ENCODE results near the gene PLBD1.

PLBD1 gene

DNA sequence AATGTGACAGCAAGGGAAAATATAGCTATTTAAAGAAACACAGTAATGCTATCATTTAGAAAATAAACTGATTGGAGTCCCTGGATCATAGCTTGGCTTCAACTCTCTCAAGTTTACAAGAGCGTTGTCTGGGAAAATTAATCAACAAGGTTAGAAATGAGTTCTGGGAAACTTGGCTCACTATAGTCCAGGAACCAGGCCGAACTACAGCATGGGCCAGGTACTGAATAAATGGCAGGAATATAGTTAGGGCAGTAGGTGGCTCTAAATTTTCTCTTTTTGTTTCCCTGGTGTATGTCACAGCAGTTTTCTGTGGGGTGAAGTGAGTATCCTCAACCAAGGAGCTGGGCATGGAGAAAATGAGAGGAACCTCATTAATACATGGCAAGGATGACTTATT is 72.4 kb downstream of the PLBD1 start:
- DNase-seq = no peak

DNA sequence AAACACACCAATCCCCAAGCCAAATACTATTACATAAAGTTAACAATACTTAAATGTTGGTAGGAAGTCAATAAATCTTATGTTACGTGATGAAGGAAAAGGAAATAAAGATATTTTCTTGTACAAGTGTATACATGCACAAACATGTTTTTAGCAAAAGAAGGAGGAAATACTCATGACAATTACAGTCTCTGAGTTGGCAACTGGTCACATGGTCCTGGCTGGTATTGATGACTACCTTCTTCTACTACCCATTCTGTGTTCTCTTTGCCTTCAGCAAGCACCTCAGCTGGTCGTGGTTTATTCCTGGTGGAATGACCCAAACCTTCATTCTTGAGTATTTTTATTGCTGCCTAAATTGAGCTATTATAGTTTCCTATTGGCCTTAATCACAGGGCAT is 84.8 kb downstream of the PLBD1 start:
- no peak for DNase-seq

DNA sequence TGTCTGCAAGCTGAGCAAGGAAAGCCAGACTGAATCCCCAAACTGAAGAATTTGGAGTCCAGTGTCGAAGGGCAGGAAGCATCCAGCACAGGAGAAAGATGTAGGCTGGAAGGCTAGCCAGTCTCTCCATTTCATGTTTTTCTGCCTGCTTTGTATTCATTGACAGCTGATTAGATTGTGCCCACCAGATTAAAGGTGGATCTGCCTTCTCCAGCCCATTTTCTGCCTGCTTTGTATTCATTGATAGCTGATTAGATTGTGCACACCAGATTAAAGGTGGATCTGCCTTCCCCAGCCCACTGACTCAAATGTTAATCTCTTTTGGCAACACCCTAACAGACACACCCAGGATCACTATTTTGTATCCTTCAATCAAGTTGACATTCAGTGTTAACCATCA is 85.3 kb downstream of the PLBD1 start:
- DNase-seq = no peak

DNA sequence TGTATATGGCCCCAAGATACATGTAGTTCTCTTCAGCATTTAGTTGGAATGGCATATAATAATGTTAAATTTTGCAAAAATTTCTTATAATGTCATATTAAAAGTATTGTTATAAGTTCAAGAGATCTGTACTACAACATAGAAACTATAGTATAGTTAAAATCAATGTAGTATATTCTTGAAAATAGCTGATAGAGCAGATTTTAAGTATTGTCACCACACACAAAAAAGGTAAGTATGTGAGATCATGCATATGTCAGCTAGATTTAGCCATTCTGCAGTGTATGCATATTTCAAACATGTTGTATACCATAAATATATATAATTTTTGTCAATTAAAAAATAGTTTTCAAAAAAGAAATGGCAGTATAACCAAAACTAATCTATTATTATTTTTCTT is 86.5 kb downstream of the PLBD1 start:
- no peak for DNase-seq

DNA sequence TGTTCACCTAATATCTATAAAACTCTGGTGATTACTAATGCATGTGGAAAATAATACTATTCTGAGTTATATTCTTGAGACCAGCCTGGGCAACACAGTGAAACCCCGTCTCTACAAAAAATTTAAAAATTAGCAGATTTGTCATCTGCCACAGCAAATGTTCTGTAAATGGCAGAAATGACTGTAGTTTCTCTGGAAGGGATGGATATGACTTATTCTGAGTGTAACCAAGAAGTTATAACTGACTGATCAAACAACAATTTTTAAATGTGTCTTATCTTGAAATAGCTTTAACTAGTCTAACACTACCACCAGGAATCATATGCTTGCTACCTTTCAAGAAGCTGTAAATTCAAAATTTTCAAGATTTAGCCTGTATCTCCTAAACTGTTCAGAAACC is 88.7 kb downstream of the PLBD1 start:
- no peak for DNase-seq

DNA sequence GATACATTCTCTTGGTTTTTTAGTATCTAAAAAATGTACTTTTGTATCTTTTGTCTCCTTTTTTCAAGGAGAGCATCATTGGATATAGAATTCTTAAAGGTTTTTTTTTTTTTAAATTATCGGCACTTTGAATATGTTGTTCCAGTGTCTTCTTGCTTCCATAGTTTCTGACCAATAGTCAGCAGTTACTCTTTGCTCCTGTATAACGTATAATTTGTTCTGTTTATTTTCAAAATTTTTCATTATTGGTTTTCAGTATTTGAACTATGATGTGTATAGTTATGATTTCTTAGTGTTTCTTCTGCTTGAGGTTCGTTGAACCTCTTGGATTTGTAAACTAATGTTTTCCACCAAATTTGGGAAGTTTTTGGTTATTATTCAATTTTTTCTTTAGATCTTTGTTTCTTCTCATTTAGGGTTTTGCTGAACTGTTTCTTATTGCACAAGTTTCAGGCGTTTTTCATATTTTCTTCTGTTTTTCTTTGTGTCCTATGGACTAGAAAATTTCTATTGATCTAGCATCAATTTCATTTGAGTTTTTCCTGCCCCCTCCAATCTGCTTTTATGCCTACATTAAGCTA is 93.9 kb downstream of the PLBD1 start:
- no peak for DNase-seq

DNA sequence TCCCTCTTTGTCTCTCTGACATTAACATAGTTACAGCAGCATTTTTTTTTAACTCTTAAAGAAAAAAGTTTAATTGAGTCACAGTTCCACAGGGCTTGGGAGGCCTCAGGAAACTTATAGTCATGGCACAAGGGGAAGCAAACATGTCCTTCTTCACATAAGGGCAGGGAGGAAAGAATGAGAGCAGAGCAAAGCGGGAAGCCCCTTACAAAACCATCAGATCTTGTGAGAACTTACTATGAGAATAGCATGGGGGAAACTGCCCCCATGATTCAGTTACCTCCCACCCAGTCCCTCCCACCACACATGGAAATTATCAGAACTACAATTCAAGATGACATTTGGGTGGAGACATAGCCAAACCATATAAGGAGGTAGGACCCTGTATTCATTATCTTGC is 96.2 kb downstream of the PLBD1 start:
- DNase-seq = no peak

DNA sequence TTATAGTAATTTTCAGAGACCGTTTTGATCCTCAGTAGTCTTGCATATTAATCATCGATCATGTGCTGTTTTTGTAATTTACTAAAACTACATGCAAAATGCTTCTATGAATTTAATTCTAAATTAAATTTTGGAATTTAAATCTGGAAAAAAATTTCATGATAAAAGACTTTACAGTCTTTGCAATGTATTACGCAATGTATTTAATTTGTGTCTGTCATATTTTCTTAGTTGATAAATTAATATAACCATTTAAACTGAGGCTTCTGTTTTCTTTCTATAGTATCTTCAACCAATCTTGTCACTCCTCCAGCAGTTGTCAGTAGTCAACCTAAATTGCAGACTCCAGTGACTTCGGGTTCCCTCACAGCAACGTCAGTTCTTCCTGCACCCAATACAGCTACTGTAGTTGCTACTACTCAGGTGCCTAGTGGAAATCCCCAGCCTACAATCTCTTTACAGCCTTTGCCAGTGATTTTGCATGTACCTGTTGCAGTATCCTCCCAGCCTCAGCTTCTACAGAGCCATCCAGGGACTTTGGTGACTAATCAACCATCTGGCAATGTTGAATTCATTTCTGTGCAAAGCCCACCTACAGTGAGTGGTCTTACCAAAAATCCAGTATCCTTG is 107.4 kb downstream of the PLBD1 start:
- DNase-seq = no peak

DNA sequence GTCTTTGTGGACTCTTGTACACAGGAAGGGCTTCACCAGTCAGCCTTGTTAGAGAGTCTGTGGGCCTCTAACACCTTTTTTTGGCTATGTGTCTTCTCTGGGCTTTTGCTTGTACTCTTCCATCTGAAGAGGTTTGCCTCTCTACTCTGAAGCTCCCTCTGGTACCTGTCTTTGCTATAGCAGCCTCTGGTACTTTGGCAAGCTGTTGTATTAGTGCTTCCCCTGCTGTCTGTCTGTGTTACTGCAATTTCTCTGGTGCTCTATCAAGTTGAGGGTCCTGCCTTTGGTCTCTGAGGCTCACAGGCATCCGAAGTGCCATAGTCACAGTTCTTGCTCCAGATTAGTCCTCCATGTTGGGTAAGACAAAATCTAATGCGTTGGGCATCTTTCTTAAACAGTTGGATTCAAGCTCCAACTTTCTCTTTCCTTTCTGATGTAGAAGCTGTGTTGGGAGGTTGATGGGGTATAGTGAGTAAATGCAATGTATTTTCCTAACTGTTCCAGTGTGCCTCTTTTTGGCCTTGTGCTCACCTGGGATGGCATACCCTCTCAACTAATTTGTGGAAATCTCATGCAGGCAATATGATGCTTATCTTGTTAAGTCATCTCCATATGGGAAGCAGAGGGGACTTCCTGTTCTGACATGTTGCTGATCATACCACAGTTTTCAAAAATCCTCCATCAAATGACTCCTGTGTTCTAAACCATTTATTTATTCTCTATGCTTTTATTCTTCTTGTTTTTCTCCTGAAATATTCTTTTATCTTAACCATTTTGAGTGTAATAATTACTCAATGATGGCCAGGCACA is 113.4 kb downstream of the PLBD1 start:
- DNase-seq = peak; percentile 47
